CD4-positive, alpha-beta T cell treated with Interleukin-4 for 4 hours (primary cell): ENCODE results near the gene GSG1L.

Experiments
- DNase-seq: peaks from one replicate; pipeline ENCODE4 v3.0.0-alpha.2; 2020

GSG1L gene

GRCh38 chr16:27784351-27785306, 278.9 kb downstream of the GSG1L start:
- DNase-seq, result no peak

GRCh38 chr16:27781981-27782880, 281.3 kb downstream of the GSG1L start:
- DNase-seq, result no peak

GRCh38 chr16:27781195-27781524, 282.4 kb downstream of the GSG1L start:
- no peak for DNase-seq

DNA sequence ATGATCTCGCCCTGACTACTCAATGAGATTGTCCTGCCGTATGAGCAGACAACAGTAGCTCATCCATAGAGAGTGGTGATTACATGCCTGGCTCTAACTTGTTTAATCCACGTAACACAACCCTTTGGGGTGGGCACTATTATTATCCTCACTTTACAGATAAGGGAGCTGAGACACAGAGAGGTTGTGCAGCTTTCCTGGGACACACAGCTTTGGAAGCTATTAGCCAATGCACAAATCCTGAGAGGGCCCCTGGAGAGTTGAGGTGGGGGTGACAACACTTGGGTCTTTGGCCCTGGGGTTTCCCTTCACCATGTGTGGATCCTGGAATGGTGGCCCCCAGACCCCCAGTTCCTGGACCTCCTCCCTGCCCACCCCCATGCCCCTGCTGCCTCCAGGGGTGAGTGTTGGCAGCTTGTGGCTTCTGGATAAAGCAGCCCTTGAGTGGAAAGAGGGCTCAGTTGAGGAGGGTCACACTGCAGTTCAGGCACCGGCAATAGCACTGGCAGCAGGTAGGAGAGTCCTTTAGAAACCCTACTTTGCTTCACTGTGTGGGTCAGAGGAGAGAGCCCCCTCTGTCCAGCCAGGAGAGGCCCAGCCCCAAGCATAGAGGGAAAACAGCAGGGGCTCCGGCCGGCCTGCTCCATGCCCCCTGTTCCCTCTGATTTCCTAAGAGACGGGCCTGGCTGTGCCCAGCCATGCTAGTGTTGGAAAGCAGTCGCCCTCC, 282.9 kb downstream of the GSG1L start:
- DNase-seq, result no peak

DNA sequence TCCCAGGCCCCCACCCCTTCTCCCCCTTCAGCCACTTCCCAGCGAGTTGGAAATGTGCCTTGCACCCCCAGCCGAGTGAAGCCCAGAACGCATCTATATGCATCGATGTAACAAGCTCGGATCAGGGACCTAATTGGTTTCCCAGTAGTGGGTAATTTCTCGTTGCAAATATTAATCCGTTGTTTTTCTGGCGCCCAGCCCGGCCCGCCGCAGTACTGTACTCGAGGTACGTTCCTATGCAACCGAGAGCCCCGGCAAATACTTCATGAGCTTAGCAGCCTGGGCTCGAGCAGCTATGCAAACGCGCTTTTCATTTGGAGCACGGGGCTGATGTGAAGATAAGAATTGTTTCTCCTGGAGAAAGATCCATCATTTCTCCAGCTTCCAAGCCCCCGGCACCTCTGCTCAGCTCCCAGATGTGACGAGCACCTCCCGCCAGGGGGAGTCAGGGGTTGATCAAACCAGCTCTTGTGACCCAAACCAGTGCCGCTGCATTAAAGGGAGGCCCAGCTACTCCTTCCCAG, 283.8 kb downstream of the GSG1L start:
- DNase-seq, result no peak

DNA sequence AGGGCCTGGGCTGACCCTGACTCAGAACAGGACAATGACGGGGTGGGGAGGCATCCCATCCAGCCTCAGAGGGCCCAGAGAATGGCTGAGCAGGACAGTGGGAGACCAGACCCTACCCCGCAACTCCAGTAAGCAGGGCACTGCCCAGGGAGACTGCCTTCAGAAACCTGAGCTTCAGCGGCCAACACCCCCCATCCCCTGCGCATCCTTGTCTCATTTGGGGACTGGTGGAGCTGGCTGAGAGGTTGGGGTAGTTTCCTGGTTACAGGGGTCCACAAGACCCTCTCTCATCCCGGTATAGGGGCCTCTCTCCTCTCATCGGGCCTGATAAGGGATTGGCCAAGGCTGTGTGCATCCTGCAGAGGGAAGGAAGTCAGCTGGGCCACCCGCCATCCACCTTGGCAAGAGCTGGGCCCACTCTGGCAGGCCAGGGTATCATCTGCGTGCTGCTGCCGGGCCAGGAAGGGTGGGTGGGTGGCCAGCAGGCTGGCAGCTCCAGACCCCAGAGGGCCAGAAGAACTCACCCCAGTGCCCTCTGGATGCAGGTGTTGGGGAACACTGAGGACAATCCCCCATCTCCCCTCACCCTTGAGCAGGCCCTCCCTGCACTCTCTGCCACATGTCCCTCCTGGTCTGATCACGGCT, 284.5 kb downstream of the GSG1L start:
- no peak for DNase-seq

- DNase-seq, result no peak
Observed at GRCh38 chr16:27778171-27778925, 285.2 kb downstream of the GSG1L start.

- no peak for DNase-seq
Observed at GRCh38 chr16:27777527-27777926, 286.0 kb downstream of the GSG1L start.

DNA sequence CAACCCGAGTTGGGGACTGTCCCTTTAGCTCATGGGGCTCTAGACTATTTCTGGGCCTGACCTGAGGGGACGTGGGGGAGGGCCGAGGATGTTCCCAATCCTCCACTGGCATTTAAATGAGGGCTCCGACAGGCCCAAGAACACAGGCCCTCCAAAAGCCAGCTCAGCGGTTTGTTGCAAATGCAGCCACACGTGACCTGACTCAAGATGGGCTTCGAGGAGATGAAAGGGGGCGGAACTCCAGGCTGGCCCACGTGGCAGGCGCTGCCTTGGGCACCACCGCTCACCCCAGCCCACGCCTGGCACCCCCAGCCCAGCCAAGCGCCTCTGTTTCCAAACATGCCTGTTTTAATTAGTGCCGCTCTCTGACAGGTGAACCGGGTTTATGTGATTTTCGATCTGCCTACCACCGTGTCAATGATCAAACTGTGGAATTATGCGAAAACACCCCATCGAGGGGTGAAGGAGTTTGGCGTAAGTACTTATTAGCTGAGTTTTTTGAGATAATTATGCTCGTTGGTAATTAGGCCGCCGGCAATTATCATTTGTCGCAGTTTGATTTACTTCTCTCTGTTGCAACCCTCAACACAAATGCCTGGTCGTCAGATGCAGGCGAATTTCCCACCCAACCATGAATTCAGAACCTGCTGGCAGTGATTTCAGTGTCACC, 286.8 kb downstream of the GSG1L start:
- DNase-seq, result no peak

GRCh38 chr16:27775254-27775653, 288.3 kb downstream of the GSG1L start:
- no peak for DNase-seq

GRCh38 chr16:27774779-27775178, 288.7 kb downstream of the GSG1L start:
- DNase-seq, result no peak

- no peak for DNase-seq
Observed at GRCh38 chr16:27773344-27773743, 290.2 kb downstream of the GSG1L start.

DNA sequence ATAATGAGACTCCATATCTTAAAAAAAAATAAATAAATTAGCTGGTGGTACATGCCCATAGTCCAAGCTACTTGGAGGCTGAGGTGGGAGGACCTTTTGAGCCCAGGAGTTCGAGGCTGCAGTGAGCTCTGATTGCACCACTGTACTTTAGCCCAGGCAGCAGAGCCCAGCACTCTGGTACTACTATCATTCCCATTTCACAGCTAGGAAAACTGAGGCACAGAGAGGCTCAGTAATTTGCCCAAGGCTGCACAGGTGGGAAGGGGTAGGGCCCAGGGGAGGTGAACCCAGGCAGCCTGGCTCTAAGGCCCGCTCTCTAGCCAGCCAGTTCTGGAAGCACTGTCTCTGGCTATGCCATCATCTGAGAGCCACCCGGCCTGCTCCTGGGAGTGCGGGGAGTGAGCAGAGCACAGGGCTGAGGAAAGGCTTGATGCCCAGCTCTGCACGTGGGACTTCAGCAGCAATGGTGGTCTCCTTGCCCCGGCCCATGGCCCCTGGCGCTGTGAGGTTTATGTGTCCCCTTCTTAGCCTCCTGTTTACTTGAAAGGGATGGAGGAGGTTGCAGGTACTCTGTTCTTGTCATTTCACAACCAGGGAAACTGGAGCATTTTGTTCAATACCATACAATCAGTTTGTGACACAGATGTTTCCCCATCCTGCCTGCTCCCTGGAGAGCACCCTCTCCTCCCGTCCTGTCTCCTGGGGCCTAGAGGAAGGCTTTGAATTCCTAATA, 291.3 kb downstream of the GSG1L start:
- DNase-seq, result no peak

DNA sequence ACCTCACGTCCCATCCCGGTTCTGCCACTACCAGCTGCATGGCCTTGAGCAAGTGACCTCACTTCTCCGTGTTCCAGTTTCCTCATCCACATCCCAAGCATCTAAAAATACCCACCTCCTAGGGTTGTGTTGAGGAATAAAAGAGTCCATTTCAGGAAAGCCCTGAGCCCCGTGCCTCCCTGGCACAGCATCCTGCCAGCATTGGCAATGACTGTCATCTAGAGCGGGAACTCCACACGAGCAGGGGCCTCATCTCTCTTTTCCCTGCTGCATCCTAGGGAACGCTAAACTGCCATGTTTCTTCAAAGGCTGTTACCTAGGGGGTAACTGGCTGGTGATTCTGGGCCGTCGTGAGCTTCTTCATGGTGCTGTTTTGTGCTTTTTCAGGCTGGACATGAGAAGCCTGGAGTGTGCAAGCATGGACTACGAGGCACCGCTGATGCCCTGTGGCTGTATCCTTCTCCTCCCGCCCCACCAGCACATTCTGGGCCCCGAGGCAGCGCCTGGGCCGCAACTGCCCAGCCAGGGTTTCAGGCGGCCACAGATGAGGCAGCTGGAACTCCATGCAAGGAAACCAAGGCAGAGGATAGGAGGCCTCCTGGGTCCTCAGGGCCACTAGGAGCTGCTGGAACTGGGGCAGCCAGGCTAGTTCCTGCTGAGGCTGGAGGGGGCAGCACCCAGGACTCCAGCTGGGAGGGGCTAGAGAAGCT, 292.2 kb downstream of the GSG1L start:
- DNase-seq, result no peak

DNA sequence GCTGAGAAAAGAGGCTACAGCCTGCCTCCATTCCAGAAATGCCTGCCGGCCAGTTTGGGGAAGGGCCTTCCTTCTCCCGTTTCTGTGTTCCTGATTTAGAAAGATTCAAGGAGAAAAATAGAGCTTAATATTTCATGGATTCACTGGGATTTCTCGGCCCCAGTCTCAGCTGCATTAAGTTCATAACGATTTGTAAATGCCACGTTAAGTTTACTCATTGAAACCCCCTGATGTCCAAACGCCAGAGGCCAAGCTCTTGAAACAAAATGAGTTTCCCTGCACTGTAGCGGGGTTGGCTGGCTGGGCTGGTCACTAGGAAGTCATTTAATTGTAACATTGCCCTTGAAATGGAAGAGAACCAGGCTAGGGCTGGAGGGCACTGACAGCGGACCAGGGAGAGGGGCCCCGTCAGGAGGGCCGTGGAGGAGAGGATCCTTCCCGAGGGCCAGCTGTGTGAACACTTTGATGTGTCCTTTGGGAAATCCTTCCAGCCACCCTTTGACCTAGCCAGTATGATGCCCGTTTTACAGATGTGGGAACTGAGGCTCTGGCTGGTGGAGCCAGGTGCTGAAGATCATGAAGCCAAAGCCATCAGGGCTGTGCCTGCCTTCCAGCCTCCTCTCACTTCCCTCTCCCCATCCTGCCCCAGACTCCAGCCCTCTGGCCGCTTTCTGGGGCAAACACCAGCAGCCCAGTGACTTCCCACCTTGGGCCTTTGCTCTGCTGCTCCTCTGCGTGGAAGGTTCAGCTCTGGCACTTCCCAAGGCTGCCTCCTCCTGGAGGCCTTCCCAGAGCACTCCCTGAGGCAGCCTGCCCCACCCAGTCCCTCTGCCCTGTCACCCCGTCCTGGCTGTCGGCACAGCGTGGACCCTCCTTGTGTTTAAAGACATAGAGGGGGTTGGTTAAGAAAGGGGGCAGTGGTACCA, 293.0 kb downstream of the GSG1L start:
- no peak for DNase-seq

DNA sequence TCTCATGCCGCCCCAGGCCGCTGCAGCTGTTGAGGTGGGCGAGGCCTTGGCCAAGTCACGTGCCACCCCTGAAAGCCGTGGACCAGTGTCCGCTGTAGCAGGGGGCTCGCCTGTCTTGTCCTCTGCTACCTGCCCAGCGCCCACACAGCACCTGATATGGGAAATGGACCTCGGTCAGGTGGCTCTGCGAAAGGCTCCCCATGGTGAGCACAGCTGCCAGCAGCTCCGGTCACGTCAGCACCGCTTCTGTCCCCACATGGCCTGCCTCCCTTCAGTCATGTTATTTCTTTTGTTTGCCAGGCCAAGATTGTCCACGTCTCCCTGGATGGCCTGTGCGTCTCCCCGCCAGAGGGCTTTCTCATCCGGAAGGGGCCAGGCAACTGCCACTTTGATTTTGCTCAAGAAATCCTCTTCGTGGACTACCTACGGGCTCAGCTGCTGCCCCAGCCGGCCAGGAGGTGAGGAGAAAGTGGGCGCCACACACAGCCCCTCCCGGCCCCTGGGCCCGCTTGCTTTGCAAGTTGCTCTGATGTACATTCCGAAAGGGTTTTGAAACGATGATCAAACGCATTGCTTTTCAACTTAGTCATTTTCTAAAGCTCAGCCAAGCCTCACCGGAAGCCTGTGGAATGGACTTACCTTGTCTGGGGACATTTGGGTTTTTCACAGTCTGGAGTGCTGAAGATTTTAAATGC, 293.8 kb downstream of the GSG1L start:
- DNase-seq, result no peak

DNA sequence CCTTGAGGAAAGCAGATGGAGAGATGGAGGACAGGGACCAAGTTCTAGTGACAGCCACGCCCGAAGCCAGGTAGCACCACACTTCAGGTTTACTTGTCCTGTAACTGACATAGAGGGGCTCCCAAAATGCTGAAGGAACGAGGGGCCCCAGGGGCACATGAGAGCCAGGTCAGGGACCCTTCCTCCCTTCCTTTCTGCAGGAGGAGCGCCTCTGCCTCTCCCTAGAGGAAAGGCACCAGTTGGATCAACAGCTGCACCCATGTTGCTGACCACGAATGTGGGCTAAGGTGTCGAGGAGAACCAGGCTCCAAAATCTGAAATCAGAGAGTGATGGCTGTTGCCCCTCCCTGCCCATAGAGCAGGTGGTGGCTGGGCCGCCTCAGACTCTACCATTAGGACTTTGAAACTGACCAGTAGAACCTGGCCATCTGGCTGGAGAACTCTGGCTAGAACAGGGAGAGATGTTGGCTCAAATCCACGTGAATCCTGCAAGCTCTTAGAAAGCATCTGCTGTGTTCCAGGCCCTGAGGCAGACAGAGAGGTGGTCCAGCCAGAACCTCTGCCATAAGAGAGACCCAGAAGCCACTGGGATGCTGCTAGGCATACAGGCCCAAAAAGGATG, 294.8 kb downstream of the GSG1L start:
- no peak for DNase-seq
